AG09309 (cell line): ENCODE measurements around the gene USP49.

Experiments used
- DNase-seq: peaks from one replicate; pipeline ENCODE4 v3.0.0-alpha.2; 2010; ENCODE audit warnings: low read depth
- H3K4me3 ChIP-seq: 2 replicates; pipeline ENCODE4 v1.5.1; 2011; ENCODE audit warnings: mild to moderate bottlenecking, low read depth, low read length, moderate library complexity; ENCODE audit not compliant: control insufficient read depth
- CTCF ChIP-seq: IDR thresholded peaks from 2 replicates; pipeline ENCODE4 v1.5.1; 2011; ENCODE audit warnings: mild to moderate bottlenecking, low read depth, low read length, inconsistent platforms; ENCODE audit not compliant: insufficient read depth, control insufficient read depth; ENCODE audit errors: missing control alignments

USP49 gene

GRCh38 chr6:41778895-41779294, 116.3 kb downstream of the USP49 start:
- TF ChIP-seq CTCF: no peak
- DNase-seq: no peak
- H3K4me3 ChIP-seq: peak overlapping the region; percentile 49

- H3K4me3 ChIP-seq: no peak overlapping the region
- no peak for DNase-seq
- TF ChIP-seq CTCF: no peak
Measured at GRCh38 chr6:41777551-41778285, 117.5 kb downstream of the USP49 start.

DNA sequence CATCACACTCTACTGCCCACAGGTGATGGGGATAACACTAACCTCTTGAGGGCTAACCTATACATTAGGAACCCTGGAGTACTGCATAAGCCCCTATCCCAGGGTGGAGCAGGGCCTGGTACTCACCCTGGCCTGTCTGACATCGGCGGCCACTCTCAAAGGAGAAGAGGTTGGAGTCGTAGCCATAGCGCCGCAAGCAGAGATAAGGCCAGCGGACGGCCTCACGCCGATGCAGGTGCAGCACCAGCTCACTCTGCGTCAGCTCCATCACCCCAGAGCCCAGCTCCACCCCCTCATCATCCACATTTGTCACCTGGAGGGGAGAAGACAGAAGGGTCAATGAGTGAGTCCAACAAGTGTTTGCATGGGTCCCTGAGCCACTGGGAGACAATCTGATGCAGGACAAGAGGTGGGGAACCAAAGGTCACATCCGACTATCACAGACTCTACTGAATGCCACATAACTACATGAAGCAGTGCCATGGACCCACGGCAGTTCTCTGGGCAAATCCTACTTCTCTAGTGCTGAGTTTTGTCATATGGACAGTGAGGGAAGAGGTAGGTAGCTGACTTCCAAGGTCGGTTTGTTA, 119.8 kb downstream of the USP49 start:
- H3K4me3 ChIP-seq: no peak overlapping the region
- no peak for TF ChIP-seq CTCF
- DNase-seq: no peak

- TF ChIP-seq CTCF: no peak
- no peak for DNase-seq
- no peak overlapping the region for H3K4me3 ChIP-seq
Measured at GRCh38 chr6:41774841-41775240, 120.3 kb downstream of the USP49 start.

DNA sequence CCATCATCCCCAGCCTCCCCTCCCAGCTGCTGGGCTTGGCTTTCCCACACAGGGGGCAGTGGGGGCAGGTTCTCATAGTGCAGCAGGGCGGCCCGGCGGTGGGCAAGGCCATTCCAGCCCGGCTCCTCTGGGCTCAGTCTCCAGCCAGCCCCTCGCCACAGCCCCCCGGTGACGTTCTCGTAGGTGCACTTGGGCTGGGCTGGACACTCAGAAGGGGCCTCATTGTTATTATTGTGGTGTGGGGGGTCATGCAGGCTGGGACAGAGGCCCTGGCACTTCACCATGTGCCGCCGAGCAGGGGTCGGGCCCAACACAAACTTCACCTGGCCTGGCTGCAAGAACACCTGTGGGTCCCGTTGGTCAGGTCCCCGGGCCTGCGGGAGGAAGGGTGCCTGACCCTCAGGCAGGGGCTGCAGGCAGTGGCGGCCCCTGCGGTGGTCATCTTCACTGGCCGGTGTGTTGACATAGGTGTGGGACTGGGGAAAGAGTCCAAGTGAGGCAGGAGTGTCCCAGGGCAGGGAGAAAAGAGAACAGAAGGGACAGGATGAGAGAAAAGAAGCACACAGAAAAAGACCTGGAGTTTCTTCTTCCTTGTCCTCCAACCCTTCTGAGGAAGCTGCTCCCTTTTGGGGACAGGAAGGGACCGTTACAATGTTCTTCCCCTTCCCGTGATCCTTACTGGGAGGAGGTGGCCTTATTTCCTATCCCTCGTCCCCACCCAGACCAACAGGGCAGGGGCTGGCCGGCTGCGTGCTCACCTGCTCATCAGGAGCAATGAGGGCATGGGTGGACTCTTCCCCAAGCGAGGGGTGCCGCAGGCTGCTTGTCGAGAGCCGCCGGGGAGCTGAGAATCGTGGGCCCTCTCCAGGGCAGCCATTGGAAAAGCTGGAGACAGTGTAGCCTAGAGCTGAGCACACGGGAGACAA, 123.9 kb downstream of the USP49 start:
- TF ChIP-seq CTCF: no peak
- DNase-seq: no peak

DNA sequence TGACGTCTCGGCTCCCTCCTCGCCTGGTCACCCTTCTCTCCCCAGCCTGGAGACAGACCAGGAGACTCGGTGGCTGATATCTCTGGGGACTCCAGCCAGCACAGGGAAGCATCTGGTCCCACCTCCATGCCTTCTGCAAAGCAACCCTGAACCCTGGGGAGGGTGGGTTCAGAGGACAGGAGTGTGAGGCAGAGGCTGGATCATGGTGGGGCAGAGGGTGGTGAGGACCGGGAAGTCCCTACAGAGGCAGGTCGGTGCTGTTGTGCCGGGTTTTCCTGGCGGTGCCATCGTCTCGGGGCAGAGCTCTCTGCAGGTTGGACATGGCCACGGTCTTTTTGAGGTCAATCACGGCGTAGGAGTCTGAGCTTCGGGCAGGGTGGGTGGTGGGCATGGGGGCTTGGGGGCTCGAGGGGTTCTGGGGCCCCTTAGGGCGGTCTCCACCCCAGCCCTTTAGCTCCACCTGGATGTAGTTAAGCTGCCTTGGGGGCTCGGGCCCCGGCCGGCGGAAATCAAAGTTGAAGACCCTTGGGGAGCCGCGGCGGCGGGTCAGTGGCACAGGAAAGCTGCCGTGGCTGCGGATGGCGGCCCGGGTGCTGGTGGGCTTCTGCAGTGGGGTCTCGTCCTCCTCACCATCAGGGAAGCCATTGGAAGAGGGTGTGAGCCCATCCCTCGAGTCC, 124.7 kb downstream of the USP49 start:
- no peak for TF ChIP-seq CTCF
- H3K4me3 ChIP-seq: no peak overlapping the region

More for the DNA sequence above, 123.9 kb downstream of the USP49 start:
- H3K4me3 ChIP-seq: no peak overlapping the region

More for the DNA sequence above, 124.7 kb downstream of the USP49 start:
- no peak for DNase-seq
